Measurements from ENCODE around the gene HSDL2.

The HSDL2 gene

GRCh38 chr9:112495614-112496013, 115.7 kb downstream of the HSDL2 start:
- Histone ChIP-seq H3K4me1 (no peaks in the 10 kb centered on the region), H3K4me2 (ENCODE audit: low read length) (no peak overlapping the region), H2AFZ (no peak overlapping the region), H3K9me3 (ENCODE audit: control insufficient read depth, low read length) (no peaks in the 10 kb centered on the region), H3K27me3 (ENCODE audit: control insufficient read depth, insufficient read depth, low read length) (no peaks in the 10 kb centered on the region), H3K36me3 (ENCODE audit: control insufficient read depth, insufficient read depth, low read length) (no peaks in the 10 kb centered on the region), H3K27ac (no peak overlapping the region), H3K9ac (no peak overlapping the region), H3K4me3 (ENCODE audit: low read depth, low read length) (no peak overlapping the region), H3K79me2 (no peaks in the 10 kb centered on the region)
- no peak for TF ChIP-seq CTCF (IDR thresholded peaks at IDR 0.05)

GRCh38 chr9:112496074-112496722, 116.3 kb downstream of the HSDL2 start:
- no peak for TF ChIP-seq CTCF (IDR thresholded peaks at IDR 0.05)
- Histone ChIP-seq H3K4me1 (no peaks in the 10 kb centered on the region), H3K79me2 (no peaks in the 10 kb centered on the region), H3K9ac (no peak overlapping the region), H3K36me3 (ENCODE audit: control insufficient read depth, insufficient read depth, low read length) (no peaks in the 10 kb centered on the region), H3K27ac (no peak overlapping the region), H3K4me2 (ENCODE audit: low read length) (no peak overlapping the region), H3K4me3 (ENCODE audit: low read depth, low read length) (no peak overlapping the region), H3K9me3 (ENCODE audit: control insufficient read depth, low read length) (no peaks in the 10 kb centered on the region), H3K27me3 (ENCODE audit: control insufficient read depth, insufficient read depth, low read length) (no peaks in the 10 kb centered on the region), H2AFZ (no peak overlapping the region)

- no peak overlapping the region for H3K4me3 ChIP-seq (ENCODE audit: low read depth, low read length)
- no peak overlapping the region for H3K27ac ChIP-seq
These were observed 120.9 kb downstream of the HSDL2 start for GRCh38 chr9:112500842-112501241.

GRCh38 chr9:112501287-112501686, 121.4 kb downstream of the HSDL2 start:
- no peak for TF ChIP-seq CTCF (IDR thresholded peaks at IDR 0.05)
- H3K4me3 ChIP-seq (ENCODE audit: low read depth, low read length): no peak overlapping the region
- no peaks in the 10 kb centered on the region for H3K79me2 ChIP-seq
- H2AFZ ChIP-seq: no peak overlapping the region
- H3K4me2 ChIP-seq (ENCODE audit: low read length): no peak overlapping the region
- no peaks in the 10 kb centered on the region for H3K36me3 ChIP-seq (ENCODE audit: control insufficient read depth, insufficient read depth, low read length)
- H3K9ac ChIP-seq: no peak overlapping the region
- no peaks in the 10 kb centered on the region for H3K4me1 ChIP-seq
- no peak overlapping the region for H3K27ac ChIP-seq
- H3K9me3 ChIP-seq (ENCODE audit: control insufficient read depth, low read length): no peaks in the 10 kb centered on the region
- H3K27me3 ChIP-seq (ENCODE audit: control insufficient read depth, insufficient read depth, low read length): no peaks in the 10 kb centered on the region

More at GRCh38 chr9:112500842-112501241, 120.9 kb downstream of the HSDL2 start:
- Histone ChIP-seq H3K9ac (no peak overlapping the region), H3K27me3 (ENCODE audit: control insufficient read depth, insufficient read depth, low read length) (no peaks in the 10 kb centered on the region), H3K4me2 (ENCODE audit: low read length) (no peak overlapping the region), H3K79me2 (no peaks in the 10 kb centered on the region), H3K9me3 (ENCODE audit: control insufficient read depth, low read length) (no peaks in the 10 kb centered on the region), H2AFZ (no peak overlapping the region), H3K4me1 (no peaks in the 10 kb centered on the region), H3K36me3 (ENCODE audit: control insufficient read depth, insufficient read depth, low read length) (no peaks in the 10 kb centered on the region)
- no peak for TF ChIP-seq CTCF (IDR thresholded peaks at IDR 0.05)
